Measurements from ENCODE around the gene RBBP8NL.
A peak's percentile ranks its signal among the peaks of the same experiment; 100 is the strongest.

Gene RBBP8NL

DNA sequence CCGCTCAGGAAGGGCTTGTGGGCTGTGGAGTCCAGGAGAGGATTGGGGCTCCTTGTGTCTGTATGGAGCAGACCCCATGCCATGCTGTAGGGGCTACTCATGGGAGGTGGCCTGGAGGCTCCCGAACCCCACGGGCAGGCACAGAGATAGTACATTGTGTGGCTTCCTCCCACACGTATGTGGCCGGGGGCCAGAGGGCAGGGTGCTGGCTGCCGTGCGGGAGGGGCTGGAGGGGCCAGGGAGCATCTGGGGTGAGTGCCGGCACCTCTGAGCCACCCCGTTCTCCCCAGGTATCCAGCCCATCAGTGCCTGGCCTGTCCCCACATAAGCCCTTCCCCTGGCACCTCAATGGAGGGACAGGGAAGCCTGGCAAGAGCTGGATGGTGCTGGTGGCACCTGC, 7.6 kb downstream of the RBBP8NL start:
- DNase-seq, result no peak

DNA sequence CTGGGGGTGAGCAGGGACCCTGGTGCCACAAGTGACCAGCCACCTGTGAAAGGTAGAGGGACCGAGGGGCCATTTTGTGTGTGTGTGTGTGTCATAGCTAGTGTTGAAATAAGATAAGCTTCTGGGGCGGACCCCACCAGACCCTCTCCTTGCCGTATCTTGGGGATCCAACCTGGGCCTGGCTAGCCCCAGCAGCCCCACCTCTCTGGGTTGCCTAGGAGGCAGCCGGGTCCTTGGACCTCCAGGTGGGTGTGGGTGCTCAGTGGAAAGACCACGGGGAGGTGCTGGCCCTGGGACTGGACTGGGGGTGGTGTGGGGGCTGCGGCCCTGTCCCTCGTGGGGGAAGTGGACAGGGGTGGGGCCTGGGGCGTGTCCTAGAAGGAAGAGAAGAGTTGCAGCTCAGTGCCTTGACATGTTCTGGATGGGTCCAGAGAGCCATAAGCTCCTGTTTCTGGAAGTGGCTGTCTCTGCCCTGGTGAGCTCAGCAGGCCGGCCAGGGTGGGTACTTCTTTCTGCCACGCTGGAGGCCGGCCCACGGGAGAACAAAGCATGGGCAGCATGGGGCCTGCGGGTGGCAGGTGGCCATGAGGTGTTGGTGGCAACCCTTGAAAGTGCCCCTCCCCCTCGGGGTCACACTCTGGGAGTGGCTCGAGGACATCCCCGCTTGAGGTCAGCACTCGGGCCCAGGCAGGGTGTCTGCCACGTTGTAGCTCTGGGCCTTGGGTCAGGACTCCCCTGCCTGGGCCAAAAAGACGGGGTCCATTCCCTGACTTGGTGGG, 8.4 kb downstream of the RBBP8NL start:
- DNase-seq, result no peak

DNA sequence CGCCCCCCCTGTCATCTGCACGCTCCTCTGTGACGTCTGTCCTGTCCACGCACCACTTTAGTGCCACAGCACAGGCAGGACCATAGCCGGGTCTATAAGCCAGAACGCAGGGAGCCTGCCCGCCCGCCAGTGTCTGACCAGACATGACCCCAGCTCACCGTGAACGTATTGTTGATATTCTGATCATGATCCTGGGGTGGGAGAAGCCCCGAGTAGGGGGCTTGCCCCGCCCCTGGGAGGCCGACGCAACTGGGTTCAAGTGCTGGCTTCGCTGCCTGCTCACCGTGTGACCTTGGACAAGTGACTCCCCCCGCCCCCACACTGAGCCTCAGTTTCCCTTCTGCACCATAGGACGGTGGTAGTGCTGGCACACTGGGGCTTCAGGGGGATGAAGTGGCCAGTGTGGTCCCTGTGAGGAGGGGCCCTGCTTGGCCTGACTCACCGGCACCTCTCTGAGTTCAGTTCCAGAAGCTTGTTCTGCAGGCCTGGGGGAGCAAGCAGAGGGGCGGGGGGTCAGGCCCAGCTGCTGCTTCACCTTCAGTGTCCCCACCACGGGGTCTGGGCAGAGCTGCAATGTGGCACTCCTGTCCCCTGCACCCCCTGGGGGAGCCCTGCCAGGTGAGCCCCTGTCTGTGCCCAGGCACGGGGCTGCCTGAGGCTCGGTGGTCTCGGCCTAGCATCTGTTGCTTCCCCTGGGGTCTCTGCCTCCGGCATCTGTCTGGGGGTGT, 9.2 kb downstream of the RBBP8NL start:
- no peak for DNase-seq

DNA sequence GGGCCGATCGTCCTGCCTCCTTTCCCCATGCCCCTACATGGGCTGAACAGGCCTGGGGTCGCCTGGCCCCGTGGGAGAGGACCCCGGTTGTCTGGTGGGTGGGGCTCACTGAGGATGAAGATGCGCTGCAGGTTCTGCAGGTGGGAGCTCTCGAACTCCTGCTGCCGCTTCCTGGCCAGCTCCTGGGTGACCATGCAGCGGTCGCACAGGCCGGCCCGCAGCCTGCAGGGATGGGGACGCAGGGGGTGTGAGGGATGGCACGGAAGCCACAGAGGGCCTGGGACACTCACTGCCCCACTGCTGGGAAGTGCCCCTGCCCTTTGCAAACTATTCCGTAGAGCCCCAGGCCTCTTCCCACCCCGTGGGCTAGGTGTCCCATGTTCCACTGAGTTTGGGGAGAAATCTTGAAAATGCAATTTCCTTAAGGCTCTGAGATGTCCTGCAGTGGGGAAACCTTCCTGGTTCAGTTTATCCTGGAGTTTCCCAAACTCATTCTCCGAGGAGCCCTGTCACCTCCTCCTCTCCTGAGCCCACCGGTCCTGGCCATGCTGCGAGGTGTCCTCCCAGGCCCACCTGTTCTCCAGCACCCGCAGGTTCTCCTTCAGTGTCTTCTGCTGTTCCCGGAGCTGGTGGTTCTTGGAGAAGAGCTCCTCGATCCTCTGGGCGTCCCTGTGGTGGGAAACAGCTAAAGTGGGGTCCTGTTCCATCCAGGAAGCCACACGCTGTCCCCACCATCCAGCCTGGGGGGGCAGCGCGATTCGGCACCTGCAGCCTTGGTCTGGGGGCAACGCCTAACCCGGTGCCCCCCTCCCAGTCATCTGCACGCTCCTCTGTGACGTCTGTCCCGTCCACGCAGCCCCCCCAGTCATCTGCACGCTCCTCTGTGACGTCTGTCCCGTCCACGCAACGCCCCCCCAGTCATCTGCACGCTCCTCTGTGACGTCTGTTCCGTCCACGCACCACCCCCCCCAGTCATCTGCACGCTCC, 10.4 kb downstream of the RBBP8NL start:
- no peak for DNase-seq

DNA sequence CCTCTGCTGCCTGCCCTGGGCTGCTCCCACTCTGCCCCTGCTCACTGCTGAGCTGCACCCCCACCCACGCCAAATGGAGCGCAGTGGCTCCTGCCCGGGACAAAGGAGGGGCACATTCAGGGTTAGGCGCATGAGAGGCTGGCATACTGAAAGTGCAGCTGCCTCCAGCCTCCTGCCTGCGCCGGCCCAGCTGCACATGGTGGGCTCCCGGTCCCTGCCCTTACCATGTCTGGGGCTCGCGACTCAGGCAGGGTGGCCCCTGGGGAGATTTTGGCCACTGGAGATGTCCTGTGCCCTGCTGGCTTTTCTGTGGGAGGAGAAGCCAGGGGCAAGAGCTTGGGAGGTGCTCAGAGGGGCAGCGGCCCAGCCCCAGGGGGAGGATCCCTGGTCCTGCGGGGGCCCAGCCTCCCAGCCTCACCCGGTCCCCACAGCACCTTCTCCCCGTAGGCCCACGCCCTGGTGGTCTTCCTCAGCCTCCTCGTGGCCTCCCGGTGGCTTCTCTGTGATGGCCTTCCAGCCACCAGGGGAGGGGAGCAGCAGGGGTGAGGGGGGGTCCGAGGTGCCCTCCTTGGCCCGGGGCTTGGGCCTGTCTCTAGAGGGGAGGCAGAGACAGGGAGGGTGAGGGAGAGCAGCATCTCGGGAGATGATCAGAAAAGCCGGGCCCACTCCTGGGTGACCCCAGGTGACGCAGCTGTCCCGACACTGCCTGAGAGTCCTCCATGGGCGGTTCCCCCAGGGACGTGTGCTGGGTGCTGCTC, 11.8 kb downstream of the RBBP8NL start:
- no peak for DNase-seq

GRCh38 chr20:62413896-62414481, 13.3 kb downstream of the RBBP8NL start:
- no peak for DNase-seq

- no peak for DNase-seq
These were observed 14.2 kb downstream of the RBBP8NL start for GRCh38 chr20:62413025-62413570.

DNA sequence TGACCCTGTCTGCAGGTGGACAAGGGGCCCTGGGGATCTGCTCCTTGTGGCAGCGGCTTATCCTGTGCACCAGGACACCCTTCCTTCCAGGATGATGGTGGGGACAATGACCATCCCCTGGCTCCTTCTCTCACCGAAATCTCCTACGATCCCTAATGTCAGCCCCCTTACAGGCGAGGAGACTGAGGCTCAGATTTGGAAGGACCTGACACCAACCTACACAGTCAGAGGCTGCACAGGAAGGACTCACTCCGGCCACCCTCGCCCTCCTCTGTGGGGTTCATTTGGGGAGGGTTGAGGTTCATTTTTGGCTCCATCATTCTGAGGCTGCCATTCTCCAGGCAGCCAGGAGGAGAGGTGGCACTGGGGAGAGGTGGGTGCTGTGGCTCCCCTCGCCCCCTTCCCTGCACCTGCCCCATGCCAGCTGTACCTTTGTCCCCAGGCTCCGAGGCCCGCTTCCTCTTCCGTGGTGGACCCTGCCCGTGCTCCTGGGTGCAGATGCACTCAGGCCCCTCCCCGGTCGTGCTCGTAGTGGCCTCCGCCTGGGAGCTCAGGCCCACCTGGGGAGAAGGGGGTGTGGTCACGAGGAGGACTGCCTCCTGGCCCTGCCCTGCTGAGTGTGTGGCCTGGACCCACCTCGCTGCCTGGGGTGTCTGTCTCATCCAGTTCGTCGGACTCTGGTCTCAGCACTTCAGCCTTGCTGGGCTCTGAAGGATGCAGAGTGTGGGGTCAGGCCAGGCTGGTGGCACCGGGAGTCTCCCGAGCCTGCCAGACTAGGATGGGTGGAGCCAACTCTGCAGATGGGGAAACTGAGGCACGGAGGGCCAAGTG, 14.9 kb downstream of the RBBP8NL start:
- no peak for DNase-seq

DNA sequence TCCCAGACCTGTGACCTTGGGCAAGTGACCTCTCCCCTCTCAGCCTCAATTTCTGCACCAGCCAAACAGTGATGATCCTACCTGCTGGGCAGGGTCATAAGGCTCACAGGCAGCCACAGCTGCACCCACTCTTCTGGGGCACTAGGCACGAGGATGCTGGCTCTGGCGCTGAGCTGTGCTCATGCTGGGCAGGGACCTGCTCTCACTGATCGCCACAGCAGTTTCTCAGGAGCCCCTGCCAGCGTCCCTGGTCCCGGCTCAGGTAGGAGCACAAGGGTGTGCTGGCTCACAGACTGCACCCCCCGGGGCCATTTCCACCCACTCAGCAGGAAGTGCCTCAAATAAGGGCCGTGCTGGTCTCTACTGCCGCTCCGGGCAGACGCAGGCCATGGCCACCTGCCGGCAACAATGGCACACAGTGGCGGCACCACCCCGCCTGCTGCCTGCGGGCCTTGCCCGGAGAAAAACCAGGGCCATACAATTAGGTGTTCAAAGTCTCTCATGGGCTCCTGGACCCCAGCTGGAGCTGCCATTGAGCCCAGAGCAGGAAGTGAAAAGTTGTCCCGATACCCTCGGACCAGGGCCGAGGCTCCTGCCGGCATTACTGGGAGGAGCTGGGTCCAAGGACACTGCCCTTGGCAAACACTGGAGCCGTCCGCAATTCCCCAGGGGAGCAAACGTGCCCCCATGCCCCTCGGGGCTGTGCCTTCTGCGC, 15.7 kb downstream of the RBBP8NL start:
- no peak for DNase-seq

GRCh38 chr20:62410746-62411478, 16.4 kb downstream of the RBBP8NL start:
- no peak for DNase-seq

DNA sequence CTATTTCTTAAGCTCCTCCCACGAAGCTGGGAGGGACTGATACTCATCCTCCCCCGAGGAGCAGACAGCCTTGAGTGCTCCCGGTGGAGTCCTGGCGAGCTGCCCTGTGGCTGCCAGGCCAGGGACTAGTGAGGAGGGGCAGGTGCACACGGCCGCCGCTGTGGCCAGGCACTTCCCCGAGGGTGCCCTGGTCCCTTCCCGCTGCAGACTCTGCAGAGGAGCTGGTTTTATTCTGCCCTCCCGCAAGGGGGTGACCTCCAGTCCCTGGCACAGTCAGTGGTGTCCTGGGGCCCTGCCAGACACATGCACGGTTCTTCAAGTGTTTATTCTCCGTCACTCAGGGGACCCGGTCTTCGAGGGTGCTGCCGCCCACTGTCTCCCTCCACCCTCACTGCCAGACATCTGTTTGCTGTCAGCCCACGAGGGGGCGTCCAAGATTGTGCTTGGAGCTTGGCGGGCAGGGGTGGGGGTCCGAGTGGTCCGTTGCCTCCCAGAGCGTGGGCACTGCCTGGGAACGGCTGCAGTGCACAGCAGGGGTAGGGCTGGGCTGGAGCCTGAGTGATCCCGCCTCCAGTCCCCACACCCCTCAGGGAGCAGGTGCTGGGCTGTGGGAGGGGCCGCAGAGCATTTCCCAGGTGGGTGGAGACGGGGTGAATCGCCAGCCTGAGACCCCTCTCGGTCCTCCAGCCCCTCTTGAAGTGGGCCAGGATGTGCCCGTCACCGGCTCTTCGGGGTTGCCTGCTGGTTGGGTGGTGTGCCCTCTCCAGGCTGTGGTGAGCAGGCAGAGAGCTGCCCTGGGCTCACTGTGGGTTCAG, 17.2 kb downstream of the RBBP8NL start:
- DNase-seq, result peak; percentile 30

- no peak for DNase-seq
These were observed 18.1 kb downstream of the RBBP8NL start for GRCh38 chr20:62409086-62409853.

DNA sequence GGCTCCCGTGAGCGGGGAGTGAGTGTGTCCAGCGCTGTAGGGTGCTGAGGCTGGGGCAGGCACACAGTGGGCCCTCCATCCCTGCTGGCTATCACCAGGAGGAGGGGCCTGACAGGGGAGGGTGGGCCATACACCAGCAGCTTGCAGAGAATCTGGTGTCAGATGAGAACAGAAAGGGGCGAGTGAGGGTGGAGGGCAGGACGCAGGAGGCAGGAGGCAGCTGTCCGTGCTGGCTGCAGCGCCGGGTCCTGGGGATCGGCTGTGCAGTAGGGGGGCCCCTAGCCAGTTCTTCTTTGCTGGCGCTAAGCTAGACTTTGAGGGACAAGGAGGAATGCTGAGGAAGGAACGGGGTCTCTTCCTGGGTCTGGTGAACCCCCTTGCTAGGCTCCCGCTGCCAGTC, 18.7 kb downstream of the RBBP8NL start:
- DNase-seq, result no peak

DNA sequence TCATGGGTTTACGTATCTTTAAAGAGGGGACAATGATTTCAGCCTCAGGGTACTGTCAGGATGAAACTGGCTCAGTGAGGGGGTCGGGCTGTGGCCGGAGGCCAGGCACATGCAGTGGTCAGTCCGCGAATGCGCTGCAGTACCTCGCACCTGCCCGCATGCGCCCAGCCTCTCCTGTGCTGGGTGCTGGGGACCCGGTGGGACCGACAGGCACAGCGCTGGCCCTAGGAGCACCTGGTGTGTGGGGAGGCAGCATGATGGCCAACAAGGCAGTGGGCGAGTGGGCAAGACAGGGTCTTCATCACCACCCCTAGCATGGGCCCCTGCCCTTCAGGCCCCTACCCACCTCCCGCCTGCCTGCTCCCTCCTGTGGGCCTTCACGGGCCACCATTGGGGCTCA, 19.3 kb downstream of the RBBP8NL start:
- no peak for DNase-seq

DNA sequence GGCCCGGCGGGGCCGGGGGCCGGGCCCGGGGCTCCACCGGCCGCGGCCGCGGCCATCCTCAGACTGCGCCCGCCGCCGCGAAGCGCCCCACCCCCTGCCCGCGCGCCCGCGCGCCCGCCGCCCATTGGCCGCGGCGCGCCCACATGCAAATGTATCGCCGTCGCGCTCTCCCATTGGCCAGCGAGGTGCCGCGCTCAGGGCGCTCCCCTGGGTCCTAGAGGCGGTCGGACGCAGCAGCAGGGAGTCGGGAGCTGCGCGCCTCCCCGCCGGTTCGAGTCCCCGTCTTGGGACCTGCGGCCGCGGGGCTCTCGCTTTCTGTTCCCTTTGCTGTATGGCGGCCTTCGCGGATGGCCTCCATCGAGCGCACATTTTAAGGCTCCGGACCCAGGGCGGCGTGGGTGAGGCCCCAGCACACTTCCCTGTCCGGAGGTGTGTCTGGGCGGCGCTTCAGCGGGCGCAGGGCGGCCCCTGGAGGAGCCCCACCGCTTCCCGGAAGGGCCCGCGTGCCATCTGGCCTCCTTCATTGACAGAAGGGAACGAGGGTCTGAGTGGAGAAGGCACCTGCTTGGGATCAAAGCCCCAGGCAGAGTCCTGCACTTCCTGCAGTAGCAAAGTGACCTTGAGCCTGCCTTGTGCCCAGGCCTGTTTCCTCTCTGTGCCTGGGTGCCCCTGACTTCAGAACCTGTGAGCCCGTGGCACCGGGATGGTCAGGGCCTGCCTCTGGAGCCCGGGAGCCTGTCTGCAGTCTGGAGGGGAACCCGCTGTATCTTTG, 19.9 kb downstream of the RBBP8NL start, which contains the start of gene CABLES2:
Gene CABLES2, minus strand, starts transcription at position 65 of the 772 bp plus-strand sequence. Its CDS starts 9 bp downstream, at position 56.
- peak; percentile 94 for DNase-seq

DNA sequence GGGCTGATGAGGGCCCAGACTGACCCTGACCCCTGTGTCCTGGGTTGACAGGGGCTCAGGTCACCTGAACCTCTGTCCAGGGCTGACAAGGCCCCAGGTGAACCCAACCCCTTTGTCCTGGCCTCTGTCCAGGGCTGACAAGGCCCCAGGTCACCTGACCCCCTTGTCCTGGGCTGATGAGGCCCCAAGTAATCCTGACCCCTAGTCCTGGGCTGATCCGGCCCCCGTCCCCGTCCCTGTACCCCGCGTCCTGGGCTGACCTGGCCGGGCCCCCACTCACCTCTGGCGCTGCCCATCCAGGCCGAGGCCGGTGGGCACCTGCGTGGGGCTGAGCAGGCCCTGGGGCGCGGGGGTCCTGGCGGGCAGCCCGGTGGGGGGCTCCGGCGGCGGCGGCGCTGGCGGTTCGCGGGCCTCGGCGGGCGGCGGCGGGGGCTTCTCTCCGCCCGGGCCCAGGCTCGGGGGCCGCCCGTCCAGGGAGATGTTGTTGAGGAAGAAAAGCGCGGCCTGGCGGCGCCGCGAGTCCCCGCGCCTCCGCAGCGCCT, 20.6 kb downstream of the RBBP8NL start:
- no peak for DNase-seq

Measured in stimulated activated CD4-positive, alpha-beta T cell treated with anti-CD3 and anti-CD28 coated beads, Interleukin-1b, Interleukin-23, amount 100 ng/mL, for 48 hours (primary cell).